GM21390 (cell line): ENCODE results near the gene PITPNC1.
A peak's percentile ranks its signal among the peaks of the same experiment; 100 is the strongest.
"Not testable (repeated sequence)": the region's sequence is repeated elsewhere in the genome, so short reads cannot be mapped to it uniquely, and the experiment has no call there.

Source experiments
- ATAC-seq: cut with Tn5 transposase; IDR thresholded peaks from one replicate; pipeline ENCODE4 v1.9.1; 2021; ENCODE audit not compliant: unreplicated experiment

PITPNC1 gene

DNA sequence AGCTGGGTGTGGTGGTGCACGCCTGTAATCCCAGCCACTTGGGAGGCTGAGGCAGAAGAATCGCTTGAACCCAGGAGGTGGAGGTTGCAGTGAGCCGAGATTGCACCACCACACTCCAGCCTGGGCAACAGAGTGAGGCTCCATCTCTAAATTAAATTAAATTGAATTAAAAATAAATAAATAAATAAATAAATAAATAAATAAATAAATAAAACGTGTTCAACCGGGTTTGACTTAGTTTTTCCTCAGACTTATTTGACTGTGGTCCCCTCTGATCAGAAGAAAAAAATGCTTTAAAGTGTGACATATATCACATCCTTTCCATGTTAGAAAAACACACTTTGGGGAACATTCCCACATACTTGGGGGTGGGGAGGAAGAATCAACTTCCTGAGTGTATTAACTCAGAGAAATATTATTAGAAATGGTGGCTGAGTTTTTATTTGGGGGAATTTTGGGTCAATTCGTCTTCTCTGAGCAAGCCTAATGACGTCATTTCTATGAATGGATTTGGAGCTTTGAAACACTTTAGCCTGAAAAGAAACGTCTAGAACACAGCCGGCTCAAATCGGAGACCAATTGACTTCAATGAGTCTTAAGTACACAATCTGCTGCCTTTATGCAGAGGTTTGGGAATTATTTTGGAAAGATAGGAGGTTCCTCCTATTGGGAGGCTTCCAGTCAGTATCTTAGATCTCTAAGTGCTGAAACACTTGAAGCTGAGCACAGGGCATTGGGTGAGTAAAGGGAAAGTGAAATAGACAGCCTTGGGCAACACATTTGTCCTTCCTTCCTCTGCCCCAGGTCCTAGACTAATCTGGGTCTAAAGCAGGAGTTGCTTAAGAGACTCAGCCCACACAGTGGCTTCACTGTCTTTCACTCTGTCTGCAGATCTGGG is 132.6 kb downstream of the PITPNC1 start:
- ATAC-seq = no peak

DNA sequence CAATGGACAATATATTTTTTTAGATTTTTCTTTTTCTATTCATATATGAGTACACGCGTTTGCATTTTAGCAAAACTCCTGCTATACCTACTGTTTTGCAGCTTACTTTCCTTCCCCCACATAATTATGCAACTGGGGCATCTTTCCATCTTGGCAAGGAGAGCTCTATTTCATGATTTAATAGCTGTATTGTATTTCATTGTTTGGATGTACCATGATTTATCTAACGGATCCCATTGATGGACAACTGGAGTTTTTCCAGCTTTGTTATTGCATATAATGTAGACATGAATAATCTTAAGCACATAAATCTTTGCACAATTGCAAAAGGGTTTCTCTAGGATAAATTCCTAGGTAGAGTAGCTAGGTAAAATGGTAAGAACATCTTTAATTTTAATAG is 133.9 kb downstream of the PITPNC1 start:
- no peak for ATAC-seq

DNA sequence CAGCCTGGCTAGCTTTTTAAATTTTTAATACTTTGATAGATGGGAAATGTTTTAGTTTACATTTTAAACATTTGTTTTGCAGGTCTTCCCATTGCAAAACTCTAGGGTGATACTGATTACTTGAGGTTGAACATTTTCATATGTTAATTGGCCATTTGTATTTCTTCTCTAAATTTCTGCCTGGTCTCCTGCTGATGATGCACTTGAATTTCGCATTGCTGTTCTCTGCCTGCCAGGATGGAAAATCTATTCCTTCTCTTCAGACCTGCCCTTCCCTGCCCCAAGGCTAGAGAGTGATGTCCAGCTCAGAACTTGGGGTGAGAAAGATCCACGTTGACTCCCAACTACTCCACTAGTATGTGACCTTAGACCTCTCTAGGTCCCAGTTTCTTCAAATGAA is 134.7 kb downstream of the PITPNC1 start:
- no peak for ATAC-seq

DNA sequence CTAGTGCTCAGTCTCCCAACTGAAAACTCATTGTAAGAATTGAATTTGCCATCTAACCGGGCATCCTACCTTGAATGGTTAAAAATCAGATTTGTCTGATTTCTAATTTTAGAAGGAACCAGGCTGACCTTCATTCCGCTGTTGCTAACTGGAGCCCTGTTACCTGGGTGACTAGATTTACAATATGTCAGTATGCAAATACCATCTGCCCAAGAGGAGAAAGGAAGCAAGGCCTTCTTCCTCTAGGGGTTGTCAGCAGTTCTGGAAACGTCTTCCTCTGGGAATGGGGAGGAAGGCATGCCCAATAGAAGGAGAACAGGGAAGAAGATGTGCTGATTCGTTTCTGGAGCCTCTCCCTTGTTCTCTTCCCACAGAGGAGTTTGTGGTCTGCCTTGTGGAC is 137.9 kb downstream of the PITPNC1 start:
- no peak for ATAC-seq

DNA sequence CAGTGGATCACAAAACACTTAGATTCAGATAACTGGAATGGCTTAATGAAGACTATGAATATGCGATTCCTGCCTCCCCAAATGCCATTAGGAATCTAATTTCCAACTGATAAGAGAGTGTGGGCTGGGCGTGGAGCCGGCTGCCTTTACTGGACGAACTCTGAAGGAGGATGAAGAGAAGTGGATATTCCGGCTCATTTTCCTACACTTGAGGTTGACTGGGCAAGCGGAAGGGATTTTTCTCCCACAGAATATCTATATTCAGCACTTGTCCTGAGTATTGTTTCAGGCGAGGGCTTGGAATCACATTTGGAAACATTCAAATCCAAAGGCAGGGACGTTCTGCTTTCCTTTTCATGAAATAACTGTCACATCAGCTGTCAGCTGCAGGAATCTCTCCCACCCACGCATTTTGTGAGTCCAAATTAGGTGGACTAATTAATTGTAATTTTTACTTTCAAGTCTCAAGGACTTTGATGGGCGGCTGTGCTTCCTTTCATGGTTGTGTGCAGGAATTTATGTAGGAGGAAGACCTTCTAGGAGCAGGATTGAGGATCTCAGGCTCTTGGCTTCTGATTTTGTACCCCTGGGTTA is 138.5 kb downstream of the PITPNC1 start:
- no peak for ATAC-seq

- not testable (repeated sequence) for ATAC-seq
Observed at GRCh38 chr17:67516571-67516970, 139.5 kb downstream of the PITPNC1 start.

GRCh38 chr17:67517325-67517724 is 140.2 kb downstream of the PITPNC1 start:
- no peak for ATAC-seq

- no peak for ATAC-seq
Observed at GRCh38 chr17:67518876-67519275, 141.8 kb downstream of the PITPNC1 start.

GRCh38 chr17:67519801-67520251 is 142.7 kb downstream of the PITPNC1 start:
- no peak for ATAC-seq

GRCh38 chr17:67520252-67520906 is 143.3 kb downstream of the PITPNC1 start:
- no peak for ATAC-seq

DNA sequence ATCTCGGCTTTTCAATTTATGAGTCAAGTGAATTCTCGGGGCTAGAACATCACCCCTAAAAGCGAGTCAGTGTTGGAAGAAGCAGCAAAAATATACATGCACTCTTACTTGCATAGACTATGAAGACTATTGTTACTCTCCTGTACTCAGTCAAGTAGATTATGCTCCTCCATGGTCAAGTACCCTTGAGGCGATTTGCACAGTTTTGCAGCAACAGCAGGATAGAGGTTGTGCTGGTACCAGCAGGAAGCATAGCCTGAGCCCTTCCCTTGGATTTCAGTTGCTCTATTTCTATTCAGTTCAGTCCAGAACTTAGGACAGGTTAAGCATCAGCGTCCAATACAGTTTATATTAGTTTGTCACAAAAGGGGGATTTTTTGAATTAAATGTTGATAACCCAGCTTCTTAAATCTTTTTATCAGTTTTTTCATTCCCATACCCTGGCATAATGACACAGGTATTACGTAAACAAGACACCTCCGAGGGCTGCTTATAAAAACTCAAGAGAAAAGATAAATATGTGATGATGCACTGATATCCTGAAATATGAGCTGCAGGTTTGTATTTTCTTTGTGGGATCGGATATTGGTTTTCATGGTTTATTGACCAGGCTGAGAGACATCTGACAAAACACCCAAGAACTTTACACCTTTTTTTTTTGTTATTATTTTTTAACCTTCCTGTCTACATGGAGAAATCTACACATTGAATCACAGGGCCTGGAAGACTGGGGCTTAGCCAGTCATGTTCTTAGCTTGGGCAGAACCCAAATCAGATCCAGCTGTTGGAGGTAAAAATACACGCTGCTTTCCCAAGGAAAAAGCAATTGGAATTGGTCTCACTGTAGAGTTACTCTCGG is 144.1 kb downstream of the PITPNC1 start:
- no peak for ATAC-seq

DNA sequence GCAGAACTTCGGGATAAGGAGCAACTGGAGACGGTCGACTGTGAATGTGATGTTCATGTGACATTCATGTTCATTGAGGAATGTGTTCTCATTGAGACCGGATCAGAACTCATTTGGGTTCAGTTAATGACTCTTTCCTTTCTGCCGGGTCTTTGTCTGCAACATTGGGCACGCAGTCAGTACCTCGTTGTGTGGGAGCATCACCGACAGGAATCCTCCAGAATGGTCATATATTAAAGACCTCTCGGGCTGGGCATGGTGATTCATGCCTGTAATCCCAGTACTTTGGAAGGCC is 144.6 kb downstream of the PITPNC1 start:
- no peak for ATAC-seq

GRCh38 chr17:67523101-67523500 is 146.0 kb downstream of the PITPNC1 start:
- no peak for ATAC-seq

DNA sequence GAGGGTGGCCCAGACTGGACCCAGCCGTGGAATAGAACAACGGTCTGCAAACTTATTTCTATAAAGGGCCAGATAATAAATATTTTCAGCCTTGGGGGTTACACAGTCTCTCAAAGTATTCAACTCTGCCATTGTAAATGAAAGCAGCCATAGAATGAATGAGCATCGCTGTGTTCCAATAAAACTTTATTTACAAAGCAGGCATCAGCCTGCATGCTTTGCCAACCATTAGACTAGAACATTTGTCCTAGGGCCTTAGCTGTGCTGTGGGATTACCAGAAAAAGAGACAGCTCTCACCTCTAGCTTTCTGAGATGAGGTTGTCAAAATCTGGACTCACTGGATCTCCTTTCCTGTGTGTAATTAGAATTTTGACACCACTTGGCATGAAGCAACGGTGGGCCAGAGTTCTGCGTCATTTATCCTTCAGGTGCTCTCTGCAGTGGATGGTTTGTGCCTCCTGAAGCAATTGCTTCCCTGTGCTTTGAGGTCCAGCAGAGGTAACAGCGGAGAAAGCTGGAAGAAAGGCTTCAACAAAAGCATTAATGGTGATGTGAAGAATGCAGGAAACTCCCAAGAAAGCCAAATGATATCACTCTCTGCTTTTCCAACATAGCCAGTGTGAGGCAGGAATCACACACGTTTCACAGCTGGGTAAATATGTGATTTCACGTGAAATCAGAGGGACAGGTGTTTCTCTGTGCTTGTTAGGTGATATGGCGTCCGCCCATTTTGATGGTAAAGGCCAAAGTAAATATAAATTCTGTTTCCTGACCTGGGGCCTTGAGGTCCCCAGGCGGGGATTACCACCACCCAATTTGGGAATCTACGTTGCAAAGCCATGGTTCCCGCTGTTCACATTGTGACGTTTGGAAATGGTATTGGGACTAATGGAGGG is 148.4 kb downstream of the PITPNC1 start:
- no peak for ATAC-seq

DNA sequence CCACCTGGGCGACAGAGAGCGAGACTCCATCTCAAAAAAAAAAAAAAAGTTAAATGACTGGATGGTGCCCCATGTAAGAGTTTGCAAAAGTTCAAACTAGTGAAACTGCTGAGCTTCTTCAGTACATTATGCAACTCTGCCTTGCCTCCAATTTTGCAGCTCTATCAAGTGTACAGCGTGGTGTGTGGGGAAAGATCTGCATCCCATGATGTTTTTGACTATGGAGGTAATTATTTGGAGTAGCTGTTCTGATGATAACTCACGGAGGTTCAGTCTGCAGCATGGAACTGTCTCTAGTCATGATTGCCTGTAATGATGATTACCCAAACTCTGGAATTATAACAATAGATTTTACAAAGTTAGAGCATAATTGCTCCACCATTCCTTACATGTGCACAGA is 149.6 kb downstream of the PITPNC1 start:
- no peak for ATAC-seq

- no peak for ATAC-seq
Observed at GRCh38 chr17:67528751-67529436, 151.8 kb downstream of the PITPNC1 start.

DNA sequence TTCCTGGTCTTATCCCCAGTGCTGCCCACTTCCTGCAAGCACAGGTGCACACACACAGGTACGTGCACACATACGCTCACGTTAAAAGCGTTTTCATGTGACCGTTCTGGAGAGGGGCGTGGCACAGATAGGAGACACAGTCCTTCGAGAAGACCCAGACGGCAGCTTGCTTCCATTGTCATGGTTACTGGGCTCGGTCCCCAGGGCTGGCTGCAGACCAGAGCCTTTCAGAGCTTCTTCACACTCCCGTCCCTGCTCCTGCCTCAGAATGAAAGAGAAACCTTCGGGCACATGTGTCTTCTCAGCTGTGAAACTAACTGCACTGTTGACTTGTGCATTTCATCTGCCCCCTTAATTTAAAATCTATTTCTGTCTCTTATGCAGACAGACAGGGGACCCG is 154.2 kb downstream of the PITPNC1 start:
- peak; percentile 88 for ATAC-seq

GRCh38 chr17:67532326-67532871 is 155.3 kb downstream of the PITPNC1 start:
- ATAC-seq = no peak

- ATAC-seq = no peak
Observed at GRCh38 chr17:67534941-67535340, 157.9 kb downstream of the PITPNC1 start.
